ENCODE results near the gene CERS2. TPM values are rescaled to one million over a fixed set of nuclear protein-coding genes. Genes with fewer than 3 reads are reported as not detected.
A peak's percentile ranks its signal among the peaks of the same experiment; 100 is the strongest.

The CERS2 gene
- total and polyA plus RNA-seq, 10 of the 15 experiments (the other 5 are each of a cell fraction or from before 2014, with no cell fraction given) = 9.2 to 87.9 (median 50.8) TPM

- no peak for TF ChIP-seq MYC (IDR thresholded peaks at IDR 0.05; ENCODE audit: insufficient read depth, insufficient read length, insufficient replicate concordance, low read length, severe bottlenecking)
- TF ChIP-seq SP1 (IDR thresholded peaks at IDR 0.05; ENCODE audit: low read depth, low read length) = peak; percentile 89
- no peak for TF ChIP-seq JUNB (IDR thresholded peaks at IDR 0.05)
- no peak for TF ChIP-seq ZSCAN29 (IDR thresholded peaks at IDR 0.05)
- no peak for TF ChIP-seq MYB (IDR thresholded peaks at IDR 0.05; ENCODE audit: borderline replicate concordance, low read depth, low read length)
- 0 out of 2 replicates have a peak, but pooled peaks have one; percentile 40 for TF ChIP-seq POLR2AphosphoS2 (IDR thresholded peaks at IDR 0.05; ENCODE audit: low read depth, low read length)
- no peak for TF ChIP-seq DPF2 (IDR thresholded peaks at IDR 0.05)
- TF ChIP-seq STAT3 (IDR thresholded peaks at IDR 0.05; ENCODE audit: low read depth, low read length) = no peak
- TF ChIP-seq, protein P1, sequence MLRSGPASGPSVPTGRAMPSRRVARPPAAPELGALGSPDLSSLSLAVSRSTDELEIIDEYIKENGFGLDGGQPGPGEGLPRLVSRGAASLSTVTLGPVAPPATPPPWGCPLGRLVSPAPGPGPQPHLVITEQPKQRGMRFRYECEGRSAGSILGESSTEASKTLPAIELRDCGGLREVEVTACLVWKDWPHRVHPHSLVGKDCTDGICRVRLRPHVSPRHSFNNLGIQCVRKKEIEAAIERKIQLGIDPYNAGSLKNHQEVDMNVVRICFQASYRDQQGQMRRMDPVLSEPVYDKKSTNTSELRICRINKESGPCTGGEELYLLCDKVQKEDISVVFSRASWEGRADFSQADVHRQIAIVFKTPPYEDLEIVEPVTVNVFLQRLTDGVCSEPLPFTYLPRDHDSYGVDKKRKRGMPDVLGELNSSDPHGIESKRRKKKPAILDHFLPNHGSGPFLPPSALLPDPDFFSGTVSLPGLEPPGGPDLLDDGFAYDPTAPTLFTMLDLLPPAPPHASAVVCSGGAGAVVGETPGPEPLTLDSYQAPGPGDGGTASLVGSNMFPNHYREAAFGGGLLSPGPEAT (IDR thresholded peaks at IDR 0.05; ENCODE audit: low read depth) = peak; percentile 52; the same call in 1 of the 2 replicates
- TF ChIP-seq SIN3A (IDR thresholded peaks at IDR 0.05; ENCODE audit: low read depth, low read length) = 0 out of 2 replicates have a peak, but pooled peaks have one; percentile 27
- TF ChIP-seq ATF2 (IDR thresholded peaks at IDR 0.05; ENCODE audit: low read length) = no peak
- no peak for TF ChIP-seq RAD21 (IDR thresholded peaks at IDR 0.05; ENCODE audit: insufficient read depth, low read depth, low read length)
- peak; percentile 72; the same call in 1 of the 2 replicates for TF ChIP-seq CHD2 (IDR thresholded peaks at IDR 0.05; ENCODE audit: borderline replicate concordance, low read depth, low read length)
- TF ChIP-seq, protein P2, sequence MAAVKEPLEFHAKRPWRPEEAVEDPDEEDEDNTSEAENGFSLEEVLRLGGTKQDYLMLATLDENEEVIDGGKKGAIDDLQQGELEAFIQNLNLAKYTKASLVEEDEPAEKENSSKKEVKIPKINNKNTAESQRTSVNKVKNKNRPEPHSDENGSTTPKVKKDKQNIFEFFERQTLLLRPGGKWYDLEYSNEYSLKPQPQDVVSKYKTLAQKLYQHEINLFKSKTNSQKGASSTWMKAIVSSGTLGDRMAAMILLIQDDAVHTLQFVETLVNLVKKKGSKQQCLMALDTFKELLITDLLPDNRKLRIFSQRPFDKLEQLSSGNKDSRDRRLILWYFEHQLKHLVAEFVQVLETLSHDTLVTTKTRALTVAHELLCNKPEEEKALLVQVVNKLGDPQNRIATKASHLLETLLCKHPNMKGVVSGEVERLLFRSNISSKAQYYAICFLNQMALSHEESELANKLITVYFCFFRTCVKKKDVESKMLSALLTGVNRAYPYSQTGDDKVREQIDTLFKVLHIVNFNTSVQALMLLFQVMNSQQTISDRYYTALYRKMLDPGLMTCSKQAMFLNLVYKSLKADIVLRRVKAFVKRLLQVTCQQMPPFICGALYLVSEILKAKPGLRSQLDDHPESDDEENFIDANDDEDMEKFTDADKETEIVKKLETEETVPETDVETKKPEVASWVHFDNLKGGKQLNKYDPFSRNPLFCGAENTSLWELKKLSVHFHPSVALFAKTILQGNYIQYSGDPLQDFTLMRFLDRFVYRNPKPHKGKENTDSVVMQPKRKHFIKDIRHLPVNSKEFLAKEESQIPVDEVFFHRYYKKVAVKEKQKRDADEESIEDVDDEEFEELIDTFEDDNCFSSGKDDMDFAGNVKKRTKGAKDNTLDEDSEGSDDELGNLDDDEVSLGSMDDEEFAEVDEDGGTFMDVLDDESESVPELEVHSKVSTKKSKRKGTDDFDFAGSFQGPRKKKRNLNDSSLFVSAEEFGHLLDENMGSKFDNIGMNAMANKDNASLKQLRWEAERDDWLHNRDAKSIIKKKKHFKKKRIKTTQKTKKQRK (IDR thresholded peaks at IDR 0.05; ENCODE audit: low read depth, low read length) = no peak
- peak; percentile 66; the same call in 1 of the 2 replicates for TF ChIP-seq SPI1 (IDR thresholded peaks at IDR 0.05; ENCODE audit: borderline replicate concordance, insufficient read depth, low read depth, low read length)
- TF ChIP-seq CHD1 (IDR thresholded peaks at IDR 0.05; ENCODE audit: low read depth, low read length) = 0 out of 2 replicates have a peak, but pooled peaks have one; percentile 29
- TF ChIP-seq EED (IDR thresholded peaks at IDR 0.05; ENCODE audit: low read depth) = peak; percentile 9; the same call in 1 of the 2 replicates
- TF ChIP-seq E4F1 (IDR thresholded peaks at IDR 0.05; ENCODE audit: borderline replicate concordance, partially characterized antibody) = no peak
- TF ChIP-seq YBX1 (IDR thresholded peaks at IDR 0.05) = no peak
Measured at GRCh38 chr1:151008244-151009205, 33.9 kb upstream of the CERS2 start, which contains the start of gene PRUNE1 (continued).

All from GM12878 (cell line).